EH (cell line): Measurements from ENCODE around the gene JDP2.

Source experiments
- DNase-seq: peaks from one replicate; pipeline ENCODE4 v3.0.0-alpha.2; 2015; ENCODE audit warnings: low read depth

Gene JDP2

GRCh38 chr14:75484711-75485429 lies 57.0 kb downstream of the JDP2 start:
- no peak for DNase-seq

- DNase-seq, result no peak
These were observed 58.5 kb downstream of the JDP2 start for GRCh38 chr14:75486318-75486717.

GRCh38 chr14:75487155-75487671 lies 59.4 kb downstream of the JDP2 start:
- DNase-seq, result no peak

GRCh38 chr14:75489480-75489837 lies 61.6 kb downstream of the JDP2 start:
- no peak for DNase-seq

- DNase-seq, result no peak
These were observed 63.7 kb downstream of the JDP2 start for GRCh38 chr14:75491376-75491978.

- no peak for DNase-seq
These were observed 65.2 kb downstream of the JDP2 start for GRCh38 chr14:75492832-75493591.

GRCh38 chr14:75493592-75494087 lies 65.8 kb downstream of the JDP2 start:
- DNase-seq, result no peak

GRCh38 chr14:75494896-75495295 lies 67.1 kb downstream of the JDP2 start:
- DNase-seq, result peak; percentile 21

GRCh38 chr14:75495399-75495798 lies 67.6 kb downstream of the JDP2 start:
- DNase-seq, result no peak

GRCh38 chr14:75495882-75496281 lies 68.1 kb downstream of the JDP2 start:
- DNase-seq, result no peak

- DNase-seq, result no peak
These were observed 68.9 kb downstream of the JDP2 start for GRCh38 chr14:75496755-75497154.

- DNase-seq, result no peak
These were observed 69.4 kb downstream of the JDP2 start for GRCh38 chr14:75497191-75497590.

GRCh38 chr14:75497701-75498100 lies 69.9 kb downstream of the JDP2 start:
- DNase-seq, result no peak

- DNase-seq, result no peak
These were observed 71.5 kb downstream of the JDP2 start for GRCh38 chr14:75499084-75499875.

GRCh38 chr14:75501080-75501479 lies 73.3 kb downstream of the JDP2 start:
- DNase-seq, result no peak

- no peak for DNase-seq
These were observed 76.6 kb downstream of the JDP2 start for GRCh38 chr14:75504411-75504810.

- no peak for DNase-seq
These were observed 79.1 kb downstream of the JDP2 start for GRCh38 chr14:75506930-75507329.

GRCh38 chr14:75510547-75510946 lies 82.7 kb downstream of the JDP2 start:
- no peak for DNase-seq

- no peak for DNase-seq
These were observed 83.4 kb downstream of the JDP2 start for GRCh38 chr14:75511201-75511600.

GRCh38 chr14:75513911-75514672 lies 86.3 kb downstream of the JDP2 start:
- DNase-seq, result no peak
